Measurements from ENCODE around the gene EIF2AK2.

EIF2AK2 gene

GRCh38 chr2:37091873-37092272 lies 64.9 kb downstream of the EIF2AK2 start:
- Mint-ChIP-seq H3K4me3 (peak overlapping the region; percentile 77), H3K36me3 (peaks cover 51% of the 10 kb centered on the region), H3K27me3 (no peaks in the 10 kb centered on the region), H3K27ac (peak overlapping the region; percentile 77), H3K9me3 (no peaks in the 10 kb centered on the region), H3K4me1 (peaks cover 57% of the 10 kb centered on the region)
- peak; percentile 56 for ATAC-seq

DNA sequence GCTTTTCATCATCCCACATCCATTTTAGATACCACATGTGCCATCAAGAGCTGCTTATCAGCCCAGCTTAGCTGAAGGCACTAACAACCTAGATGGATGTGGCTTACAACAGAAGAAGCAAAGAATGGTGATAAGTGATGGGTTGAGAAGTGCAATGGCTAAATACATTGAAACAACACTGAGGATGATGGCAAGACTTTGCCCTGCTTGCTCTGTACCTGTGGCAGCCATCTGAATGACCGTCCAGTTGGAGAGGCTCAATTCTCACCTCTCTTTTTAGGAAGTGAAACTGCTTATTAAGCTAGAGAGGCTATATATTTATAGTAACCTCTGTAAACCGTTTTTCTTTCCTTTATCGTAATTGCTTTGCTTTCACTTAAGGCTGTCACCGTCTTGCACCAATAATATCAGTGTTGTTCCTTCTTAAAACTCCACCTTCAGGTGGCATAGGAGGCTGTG lies 66.7 kb downstream of the EIF2AK2 start:
- H3K9me3 Mint-ChIP-seq, result no peaks in the 10 kb centered on the region
- peaks cover 50% of the 10 kb centered on the region for H3K4me1 Mint-ChIP-seq
- peak; percentile 94 for ATAC-seq
- peaks cover 41% of the 10 kb centered on the region for H3K36me3 Mint-ChIP-seq
- H3K27me3 Mint-ChIP-seq, result no peaks in the 10 kb centered on the region
- peak overlapping the region; percentile 39 for H3K4me3 Mint-ChIP-seq
- H3K27ac Mint-ChIP-seq, result peak overlapping the region; percentile 2

GRCh38 chr2:37085731-37086147 lies 71.0 kb downstream of the EIF2AK2 start:
- Mint-ChIP-seq H3K36me3 (peaks cover 46% of the 10 kb centered on the region), H3K4me3 (no peak overlapping the region), H3K27ac (no peak overlapping the region), H3K4me1 (peaks cover 30% of the 10 kb centered on the region), H3K27me3 (no peaks in the 10 kb centered on the region), H3K9me3 (no peaks in the 10 kb centered on the region)
- no peak for ATAC-seq

DNA sequence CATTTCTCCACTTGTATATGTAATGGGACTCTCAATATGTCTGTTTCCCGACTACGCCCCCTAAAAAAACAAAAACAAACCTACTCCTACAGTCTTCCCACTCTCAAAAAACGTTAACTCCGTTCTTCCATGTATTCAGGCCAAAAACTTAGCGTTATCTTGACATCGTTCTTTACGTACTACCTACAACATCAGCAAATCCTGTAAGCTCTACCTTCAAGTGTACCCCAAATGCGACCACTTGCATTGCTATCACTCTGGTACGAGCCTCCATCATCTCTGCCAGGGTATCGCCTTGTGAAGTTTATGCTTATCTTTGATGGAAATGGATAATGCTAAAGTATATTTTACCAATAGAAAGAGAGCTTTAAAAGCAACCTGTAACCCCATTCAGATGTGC lies 72.0 kb downstream of the EIF2AK2 start:
- H3K36me3 Mint-ChIP-seq, result peaks cover 52% of the 10 kb centered on the region
- no peak for ATAC-seq
- peaks cover 25% of the 10 kb centered on the region for H3K4me1 Mint-ChIP-seq
- no peaks in the 10 kb centered on the region for H3K27me3 Mint-ChIP-seq
- H3K4me3 Mint-ChIP-seq, result no peak overlapping the region
- H3K9me3 Mint-ChIP-seq, result no peaks in the 10 kb centered on the region
- no peak overlapping the region for H3K27ac Mint-ChIP-seq

DNA sequence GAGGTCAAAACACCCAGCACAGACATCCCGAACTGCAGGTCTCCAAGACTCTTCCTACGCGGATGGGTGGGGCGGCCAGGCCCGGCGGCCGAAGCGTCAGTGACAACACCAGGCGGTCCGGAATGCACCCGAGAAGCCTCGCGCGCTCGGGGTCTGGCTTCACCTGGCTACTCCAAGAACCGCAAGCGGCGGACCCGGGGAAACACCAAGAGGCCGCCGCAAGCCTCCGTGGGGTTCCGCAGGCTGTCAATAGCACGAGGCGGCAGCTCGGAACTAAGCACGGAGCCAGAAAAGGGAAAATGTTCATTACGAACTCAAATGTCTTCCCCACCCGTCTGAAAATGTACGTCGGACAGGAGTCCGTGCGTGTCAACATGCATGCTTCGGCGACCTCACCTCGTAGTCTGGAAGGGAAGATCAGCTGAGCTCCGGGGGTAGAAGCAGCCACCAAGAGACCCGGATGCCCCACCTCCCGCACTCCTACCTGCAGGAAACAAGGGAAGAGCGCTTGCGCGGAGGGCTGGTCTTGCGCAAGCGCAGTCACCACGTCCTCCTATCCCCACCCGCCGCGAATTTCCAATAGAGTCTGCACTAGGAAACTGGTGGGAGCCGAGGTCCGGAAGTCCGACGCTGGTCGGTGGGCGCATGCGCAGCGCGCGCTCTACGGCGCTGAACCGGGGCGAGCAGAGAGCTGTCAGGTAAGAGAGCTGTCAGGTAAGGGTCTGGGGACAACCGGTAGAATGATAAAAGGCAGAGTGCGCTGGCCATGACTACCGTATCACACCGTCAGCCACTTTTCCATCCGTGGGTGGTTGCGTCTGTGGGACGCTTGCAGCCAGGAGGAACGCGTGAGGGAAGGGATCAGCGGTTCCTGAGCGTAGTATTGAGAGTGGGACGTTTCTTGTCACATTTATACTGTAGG lies 72.6 kb downstream of the EIF2AK2 start, which contains the start of the genes GPATCH11 and HEATR5B:
TSS of gene GPATCH11 (plus strand) at position 646 of the 922 bp plus-strand sequence. CDS start 3,864 bp downstream, outside the sequence.
TSS of gene HEATR5B (minus strand) at position 500 of the 922 bp plus-strand sequence. CDS start 958 bp downstream, outside the sequence.
- no peaks in the 10 kb centered on the region for H3K27me3 Mint-ChIP-seq
- peak; percentile 94 for ATAC-seq
- peaks cover 48% of the 10 kb centered on the region for H3K36me3 Mint-ChIP-seq
- H3K9me3 Mint-ChIP-seq, result no peaks in the 10 kb centered on the region
- no peak within 1 kb of the TSS for H3K4me3 Mint-ChIP-seq
- H3K27ac Mint-ChIP-seq, result no peak within 1 kb of the TSS
- peaks cover 18% of the 10 kb centered on the region for H3K4me1 Mint-ChIP-seq

DNA sequence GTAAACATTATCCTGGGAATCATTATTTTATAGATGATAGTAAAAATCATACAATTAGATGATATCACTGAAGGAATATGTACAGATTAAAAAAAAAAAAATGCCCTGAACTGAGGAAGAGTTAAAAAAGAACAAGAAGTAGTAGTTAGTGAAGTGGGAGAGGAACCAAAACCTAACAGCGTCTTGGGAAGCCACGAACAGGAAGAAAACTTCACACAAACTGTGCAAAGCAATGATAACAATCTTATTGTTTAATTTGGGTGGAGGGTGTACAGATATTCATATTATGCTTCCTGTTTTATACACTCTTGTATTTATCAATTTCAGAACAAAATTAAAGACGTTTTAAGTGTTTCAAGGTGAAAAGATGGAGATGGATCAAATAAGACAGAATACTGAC lies 76.1 kb downstream of the EIF2AK2 start:
- peak overlapping the region; percentile 45 for H3K4me3 Mint-ChIP-seq
- ATAC-seq, result no peak
- no peaks in the 10 kb centered on the region for H3K9me3 Mint-ChIP-seq
- H3K36me3 Mint-ChIP-seq, result peaks cover 54% of the 10 kb centered on the region
- H3K27ac Mint-ChIP-seq, result peak overlapping the region; percentile 84
- H3K4me1 Mint-ChIP-seq, result peaks cover 13% of the 10 kb centered on the region
- no peaks in the 10 kb centered on the region for H3K27me3 Mint-ChIP-seq

DNA sequence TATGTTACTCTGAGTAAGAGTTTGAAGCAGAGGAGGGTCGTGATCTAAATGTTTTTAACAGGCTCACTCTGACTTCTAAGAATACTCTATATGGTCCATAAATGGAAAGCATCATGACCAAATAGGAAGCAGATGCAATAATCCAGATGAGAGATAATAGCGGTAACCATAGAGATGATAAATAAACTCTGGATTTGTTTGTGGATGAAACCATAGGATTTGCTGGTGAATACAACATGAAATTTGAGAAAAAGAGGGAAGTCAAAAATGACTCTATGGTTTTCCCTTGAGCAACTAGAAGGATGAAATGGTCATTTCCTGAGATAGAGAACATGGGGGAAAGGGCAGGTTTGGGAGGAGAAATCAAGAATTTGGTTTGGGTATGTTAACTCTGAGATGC lies 76.5 kb downstream of the EIF2AK2 start:
- Mint-ChIP-seq H3K36me3 (peaks cover 55% of the 10 kb centered on the region), H3K27ac (peak overlapping the region; percentile 84), H3K4me1 (peaks cover 13% of the 10 kb centered on the region), H3K27me3 (no peaks in the 10 kb centered on the region), H3K4me3 (peak overlapping the region; percentile 45), H3K9me3 (no peaks in the 10 kb centered on the region)
- no peak for ATAC-seq

DNA sequence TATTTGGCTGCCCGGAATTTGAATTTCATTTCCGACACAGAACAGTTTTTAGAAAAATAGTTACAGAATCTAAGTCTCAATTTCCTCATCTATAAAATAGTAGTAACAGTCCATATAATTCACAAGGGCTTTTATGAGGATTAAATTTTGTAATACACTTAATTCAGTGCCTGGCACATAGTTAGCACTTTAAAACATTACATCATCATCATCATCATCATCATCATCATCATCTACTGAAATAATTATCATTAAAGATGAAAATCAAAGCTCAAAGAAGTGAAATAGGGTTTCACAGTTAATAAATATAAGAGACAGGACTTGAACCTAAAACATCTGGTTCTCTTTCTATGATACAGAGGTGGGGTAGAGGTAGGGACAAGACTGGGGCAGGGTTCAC lies 85.8 kb downstream of the EIF2AK2 start:
- Mint-ChIP-seq H3K36me3 (peaks cover 47% of the 10 kb centered on the region), H3K27ac (no peak overlapping the region), H3K9me3 (peaks cover 2% of the 10 kb centered on the region), H3K27me3 (no peaks in the 10 kb centered on the region), H3K4me3 (no peak overlapping the region), H3K4me1 (peaks cover 20% of the 10 kb centered on the region)
- no peak for ATAC-seq

GRCh38 chr2:37068686-37069085 lies 88.1 kb downstream of the EIF2AK2 start:
- peaks cover under 1% of the 10 kb centered on the region for H3K9me3 Mint-ChIP-seq
- no peak overlapping the region for H3K27ac Mint-ChIP-seq
- no peaks in the 10 kb centered on the region for H3K27me3 Mint-ChIP-seq
- ATAC-seq, result no peak
- no peak overlapping the region for H3K4me3 Mint-ChIP-seq
- H3K36me3 Mint-ChIP-seq, result peaks cover 30% of the 10 kb centered on the region
- H3K4me1 Mint-ChIP-seq, result peaks cover 16% of the 10 kb centered on the region

- no peak overlapping the region for H3K27ac Mint-ChIP-seq
- ATAC-seq, result no peak
- H3K27me3 Mint-ChIP-seq, result no peaks in the 10 kb centered on the region
- no peak overlapping the region for H3K4me3 Mint-ChIP-seq
- H3K4me1 Mint-ChIP-seq, result no peaks in the 10 kb centered on the region
- no peaks in the 10 kb centered on the region for H3K9me3 Mint-ChIP-seq
- peaks cover 26% of the 10 kb centered on the region for H3K36me3 Mint-ChIP-seq
Measured at GRCh38 chr2:37061776-37062175, 95.0 kb downstream of the EIF2AK2 start.

- Mint-ChIP-seq H3K4me3 (no peak overlapping the region), H3K9me3 (no peaks in the 10 kb centered on the region), H3K36me3 (peaks cover 32% of the 10 kb centered on the region), H3K4me1 (no peaks in the 10 kb centered on the region), H3K27me3 (no peaks in the 10 kb centered on the region), H3K27ac (no peak overlapping the region)
- ATAC-seq, result no peak
Measured at GRCh38 chr2:37061013-37061711, 95.6 kb downstream of the EIF2AK2 start.

DNA sequence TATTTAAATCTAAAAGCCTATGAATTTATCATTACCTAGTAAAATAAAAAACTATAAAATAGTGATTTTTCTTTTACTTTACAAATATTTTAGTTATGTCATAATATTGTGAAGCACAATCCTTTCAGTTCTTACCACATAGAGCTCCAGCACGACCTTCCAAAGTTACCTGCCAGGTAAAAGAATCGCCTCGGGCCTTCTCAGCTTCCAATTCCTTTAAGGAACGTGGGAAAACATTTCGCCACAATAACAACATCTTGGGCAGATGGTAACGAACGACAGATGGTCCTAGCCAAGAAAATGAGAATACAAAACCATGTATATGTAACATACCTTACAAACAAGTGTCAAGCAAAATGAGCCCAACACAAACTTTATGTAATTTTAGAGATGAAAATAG lies 96.3 kb downstream of the EIF2AK2 start:
- no peaks in the 10 kb centered on the region for H3K9me3 Mint-ChIP-seq

DNA sequence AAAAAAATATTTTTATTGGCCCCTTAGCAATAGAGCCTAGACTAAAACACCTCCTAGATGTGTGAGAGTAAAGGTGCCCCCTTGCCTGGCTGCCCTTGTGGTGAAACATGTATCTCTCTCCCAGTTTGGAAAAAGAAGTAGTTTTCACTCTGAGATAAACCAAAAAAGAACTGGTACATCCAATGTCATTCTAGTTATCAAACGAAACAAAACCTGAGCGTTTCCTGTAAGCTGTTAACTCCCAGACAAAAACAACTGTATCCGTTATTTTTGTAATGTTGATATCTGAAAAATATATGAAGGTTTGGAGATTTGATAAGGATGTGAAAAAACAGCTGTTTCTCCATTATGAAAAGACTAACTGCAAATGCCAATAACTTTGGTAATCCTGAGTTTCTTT lies 96.9 kb downstream of the EIF2AK2 start:
- H3K27me3 Mint-ChIP-seq, result no peaks in the 10 kb centered on the region
- no peak overlapping the region for H3K4me3 Mint-ChIP-seq
- H3K4me1 Mint-ChIP-seq, result no peaks in the 10 kb centered on the region
- H3K36me3 Mint-ChIP-seq, result peaks cover 32% of the 10 kb centered on the region
- no peak for ATAC-seq
- H3K27ac Mint-ChIP-seq, result no peak overlapping the region
- H3K9me3 Mint-ChIP-seq, result no peaks in the 10 kb centered on the region

More for the DNA sequence above, 96.3 kb downstream of the EIF2AK2 start:
- H3K27ac Mint-ChIP-seq, result no peak overlapping the region
- H3K36me3 Mint-ChIP-seq, result peaks cover 32% of the 10 kb centered on the region
- no peak for ATAC-seq
- H3K27me3 Mint-ChIP-seq, result no peaks in the 10 kb centered on the region
- no peak overlapping the region for H3K4me3 Mint-ChIP-seq
- H3K4me1 Mint-ChIP-seq, result no peaks in the 10 kb centered on the region

DNA sequence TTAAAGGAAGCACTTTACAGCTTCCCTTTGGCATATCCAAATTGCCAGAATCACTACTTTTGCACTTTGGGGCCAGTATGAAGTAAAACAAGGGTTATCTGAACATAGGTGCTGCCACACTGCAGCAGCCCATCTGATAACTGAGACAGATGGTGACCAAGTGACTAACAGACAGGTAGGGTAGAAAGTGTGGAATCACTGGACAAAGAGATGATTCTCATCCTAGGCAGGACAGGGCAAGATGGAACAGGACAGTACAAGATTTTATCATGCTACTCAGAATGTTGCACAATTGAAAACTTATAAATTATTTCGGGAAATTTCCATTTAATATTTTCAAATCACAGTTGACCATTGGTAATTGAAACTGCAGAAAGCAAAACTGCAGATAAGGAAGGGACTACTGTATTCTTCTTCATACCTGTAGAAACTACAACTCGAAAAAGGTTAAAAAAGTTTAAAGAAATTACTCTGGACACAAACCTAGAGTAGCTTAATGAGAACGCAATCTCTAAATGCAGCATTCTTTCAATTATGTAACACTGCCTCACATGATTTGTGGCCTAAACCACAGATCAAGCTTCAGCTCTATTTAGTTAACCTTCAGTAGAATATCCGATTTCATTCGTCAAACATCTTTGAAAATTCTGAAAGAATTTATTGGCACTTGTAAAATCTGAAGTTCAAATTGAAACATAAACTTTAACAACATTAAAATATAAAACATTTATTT lies 104.0 kb downstream of the EIF2AK2 start:
- peaks cover 43% of the 10 kb centered on the region for H3K36me3 Mint-ChIP-seq
- no peaks in the 10 kb centered on the region for H3K4me1 Mint-ChIP-seq

More for the DNA sequence above, 104.0 kb downstream of the EIF2AK2 start:
- no peak for ATAC-seq
- Mint-ChIP-seq H3K9me3 (no peaks in the 10 kb centered on the region), H3K27ac (no peak overlapping the region), H3K4me3 (no peak overlapping the region), H3K27me3 (no peaks in the 10 kb centered on the region)

Data from stimulated activated memory B cell treated with anti-CD40 and anti-IgM and Interleukin-4, amounts not matched to agents 10 μg/mL and 1 μg/mL and 100 μg/mL, for 72 hours (primary cell).